ENCODE measurements around the gene TBCE.

GRCh38 chr1:235404190-235404589 lies 37.0 kb downstream of the TBCE start:
- TF ChIP-seq CTCF (IDR thresholded peaks at IDR 0.05) (no peak), EZH2 (IDR thresholded peaks at IDR 0.05; ENCODE audit: borderline replicate concordance, insufficient read depth, low read depth, low read length, poor library complexity, severe bottlenecking) (no peak)

Measured in B cell (primary cell).